ENCODE results near the gene LAMA2.

The LAMA2 gene

DNA sequence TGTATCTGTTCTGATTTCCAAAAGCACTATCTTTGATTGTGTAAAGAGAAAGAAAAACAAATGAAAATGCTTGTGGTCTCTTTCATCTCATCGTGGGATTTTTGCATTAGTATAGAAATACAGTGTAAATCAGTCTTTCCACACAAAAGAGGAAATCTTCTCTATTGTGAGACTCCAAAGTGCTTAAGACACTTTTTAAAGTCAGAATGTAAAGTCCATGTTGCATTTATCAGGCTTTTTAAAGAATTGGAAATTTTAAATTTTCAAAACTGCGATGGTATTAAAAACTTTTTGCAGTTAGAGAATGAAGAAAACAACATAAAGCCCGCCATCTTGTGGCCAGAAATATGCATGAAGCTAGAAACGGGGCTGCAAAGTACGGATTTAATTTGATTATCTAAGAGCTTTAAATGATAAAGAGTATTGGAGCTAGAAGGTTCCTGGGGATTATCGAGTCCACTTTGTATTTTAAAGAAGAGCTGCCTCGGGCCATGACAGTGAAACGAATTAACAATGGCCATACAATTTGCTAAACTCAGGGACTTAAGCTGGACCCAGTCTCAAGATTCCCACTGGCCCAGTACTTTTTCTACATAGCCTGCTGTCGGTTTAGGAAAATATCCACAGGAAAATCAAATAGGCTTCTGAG is 487.5 kb downstream of the LAMA2 start:
- peak; percentile 43 for DNase-seq (ENCODE audit: low spot score)

DNA sequence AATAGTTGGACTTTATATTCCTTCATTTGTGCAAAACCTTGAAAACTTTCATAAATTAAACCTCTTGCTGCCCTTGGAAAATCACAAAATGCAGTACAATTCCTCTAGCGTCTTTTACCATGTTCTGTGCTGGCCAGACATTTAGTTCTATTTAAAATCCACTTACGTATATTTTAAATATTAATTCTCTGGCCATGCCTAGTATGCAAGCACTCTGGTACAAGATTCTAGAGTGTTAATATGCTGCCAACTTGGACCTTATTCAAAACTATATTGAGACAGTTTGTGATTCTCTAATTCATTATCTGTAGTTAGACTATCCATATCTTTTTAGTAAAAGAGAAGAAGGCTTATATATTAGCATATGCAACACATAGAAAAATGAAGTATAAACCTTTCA is 498.9 kb downstream of the LAMA2 start:
- DNase-seq (ENCODE audit: low spot score): no peak

DNA sequence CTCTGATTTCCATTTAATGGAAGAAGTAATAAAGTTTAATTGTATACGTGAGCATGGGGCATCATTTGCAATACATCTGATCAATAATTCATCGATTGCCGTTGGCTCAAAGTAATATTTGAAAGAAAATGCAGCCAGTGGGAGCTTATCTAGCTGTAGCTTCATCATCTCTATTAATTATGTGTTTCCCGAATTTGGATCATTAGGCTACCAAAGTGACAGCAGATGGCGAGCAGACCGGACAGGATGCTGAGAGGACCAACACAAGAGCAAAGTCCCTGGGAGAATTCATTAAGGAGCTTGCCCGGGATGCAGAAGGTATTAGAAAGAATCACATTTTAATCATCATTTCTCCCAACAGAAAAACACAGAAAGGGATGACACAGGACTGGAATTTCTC is 500.0 kb downstream of the LAMA2 start:
- no peak for DNase-seq (ENCODE audit: low spot score)

DNA sequence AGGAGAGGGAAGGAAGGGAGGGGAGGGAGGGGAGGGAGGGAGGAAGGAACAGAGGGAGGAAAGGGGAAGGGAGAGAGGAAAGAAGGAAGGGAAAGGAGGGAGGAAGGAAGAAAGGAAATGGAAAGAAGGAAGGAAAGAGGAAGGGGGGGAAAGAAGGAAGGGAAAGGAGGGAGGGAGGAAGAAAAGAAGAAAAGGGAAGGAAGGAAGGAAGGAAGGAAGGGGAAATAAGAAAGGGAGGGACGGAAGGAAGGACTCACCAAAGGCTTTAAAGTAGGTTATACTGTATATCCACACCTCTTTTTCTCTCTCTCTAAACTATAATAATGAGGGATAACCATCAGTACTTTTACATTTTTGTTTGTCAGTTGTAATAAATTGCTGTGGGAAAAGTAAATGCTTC is 502.2 kb downstream of the LAMA2 start:
- DNase-seq (ENCODE audit: low spot score): no peak

DNA sequence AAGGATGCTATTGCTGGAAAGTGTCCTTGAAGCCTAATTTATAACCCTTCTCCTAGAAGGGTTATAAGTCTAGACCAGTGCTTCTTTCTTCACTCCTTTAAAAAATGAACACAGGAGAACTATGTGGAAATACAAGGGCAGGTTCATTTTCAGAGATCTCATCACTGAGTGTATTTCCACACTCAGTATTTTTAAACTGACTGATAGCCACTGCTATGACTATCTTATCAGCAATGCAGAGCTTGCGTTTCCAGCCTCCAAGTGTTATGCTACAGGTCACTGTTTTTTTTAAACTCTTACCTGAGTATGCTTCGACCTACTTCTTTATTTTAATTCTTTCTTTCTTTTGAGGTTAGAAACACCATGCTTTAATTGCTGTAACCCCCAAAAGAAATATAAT is 508.0 kb downstream of the LAMA2 start:
- DNase-seq (ENCODE audit: low spot score): no peak

DNA sequence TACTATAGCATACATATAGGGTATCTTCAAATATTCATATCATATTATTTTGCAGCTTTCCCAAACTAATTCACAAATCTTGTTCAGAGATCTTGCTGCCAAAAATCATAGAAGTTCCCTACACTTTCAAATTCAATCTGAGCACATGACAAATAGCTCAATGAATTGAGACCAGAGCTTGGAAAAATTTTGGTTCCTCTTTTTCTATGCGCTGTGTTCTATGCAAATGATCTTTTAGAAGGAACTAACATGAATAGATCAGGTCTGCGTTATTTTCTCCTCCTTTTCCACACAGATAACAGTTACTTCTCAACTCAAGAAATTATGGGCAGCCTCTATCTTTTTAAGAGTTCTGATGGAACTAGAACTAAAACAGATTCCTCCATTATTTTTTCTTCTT is 510.7 kb downstream of the LAMA2 start:
- no peak for DNase-seq (ENCODE audit: low spot score)

DNA sequence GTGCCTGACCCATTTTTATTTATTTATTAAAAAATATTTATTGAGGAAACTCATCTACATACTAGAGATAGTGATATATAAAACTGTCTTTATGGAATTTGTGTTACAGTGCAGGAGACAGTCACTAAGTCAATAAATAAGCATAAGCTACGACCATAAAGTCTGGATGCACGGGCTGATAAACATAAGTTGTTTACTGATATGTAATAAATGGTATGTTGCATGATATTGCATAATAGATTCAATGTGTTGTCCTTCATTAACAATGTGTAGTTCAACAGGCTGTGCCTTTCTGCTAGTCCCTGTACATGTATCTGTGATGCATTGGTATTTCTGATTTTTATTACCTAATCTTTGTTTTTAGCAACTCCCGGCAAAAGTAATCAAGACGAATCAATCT is 515.8 kb downstream of the LAMA2 start:
- no peak for DNase-seq (ENCODE audit: low spot score)

DNA sequence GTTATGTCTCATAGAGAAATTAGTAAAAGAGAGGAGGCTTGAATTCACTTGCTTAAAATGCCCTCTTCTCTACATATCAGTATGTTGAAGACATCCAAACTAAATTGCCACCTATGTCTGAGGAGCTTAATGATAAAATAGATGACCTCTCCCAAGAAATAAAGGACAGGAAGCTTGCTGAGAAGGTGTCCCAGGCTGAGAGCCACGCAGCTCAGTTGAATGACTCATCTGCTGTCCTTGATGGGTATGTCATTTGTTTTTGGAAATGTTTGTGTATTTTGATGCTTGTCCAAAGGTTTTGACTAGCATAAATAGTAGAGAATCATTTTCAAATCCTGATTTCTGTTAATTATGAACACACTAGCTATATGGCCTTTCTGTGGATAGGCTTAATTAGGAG is 519.3 kb downstream of the LAMA2 start:
- DNase-seq (ENCODE audit: low spot score): no peak

DNA sequence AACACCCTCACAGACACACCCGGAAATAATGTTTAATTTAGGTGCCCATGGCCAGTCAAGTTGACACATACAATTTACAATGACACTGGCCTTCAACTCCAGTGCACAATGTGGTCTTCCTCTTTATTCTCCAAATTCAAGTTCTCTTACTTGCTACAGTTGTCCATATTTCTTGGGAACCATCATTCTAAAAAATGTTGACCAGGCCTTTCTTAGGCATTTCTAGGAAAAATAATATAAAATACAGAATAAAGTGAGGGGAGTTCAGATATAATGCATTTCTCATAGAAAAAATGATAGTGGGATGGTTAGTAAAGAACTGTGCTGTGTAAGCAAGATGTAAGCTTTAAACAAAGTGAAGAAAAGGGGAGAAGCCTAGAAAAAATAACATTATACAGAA is 528.2 kb downstream of the LAMA2 start:
- DNase-seq (ENCODE audit: low spot score): no peak

DNA sequence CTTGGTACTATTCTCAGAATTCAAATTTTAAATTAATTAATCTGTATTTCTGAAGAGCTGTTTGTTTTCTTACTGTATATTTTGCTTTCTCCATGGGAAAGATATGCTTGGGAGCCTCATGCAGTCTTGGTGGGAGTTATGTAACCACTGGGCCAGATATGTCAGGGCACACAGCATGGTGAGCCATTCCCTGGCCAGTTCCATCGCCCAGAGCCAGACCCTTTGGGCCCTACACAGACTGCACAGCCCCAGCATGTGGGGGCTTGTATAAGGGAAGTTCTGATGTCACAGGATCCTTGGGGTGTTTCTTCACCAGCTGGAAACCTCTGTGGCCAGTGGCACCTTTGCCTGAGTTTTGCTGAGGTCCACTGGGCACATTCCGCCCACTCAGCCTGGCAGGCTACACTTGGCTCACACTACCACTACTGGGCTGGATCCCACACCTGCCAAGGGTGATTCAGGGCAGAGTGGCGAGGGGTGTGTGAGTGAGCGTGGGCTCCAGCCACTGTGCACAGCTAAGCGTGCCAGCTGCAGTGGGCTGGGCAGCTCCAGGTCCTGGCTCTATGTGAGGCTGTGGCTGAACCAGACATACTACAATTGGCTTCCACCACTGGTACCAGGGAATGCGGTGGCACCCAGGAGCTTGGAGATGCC is 533.5 kb downstream of the LAMA2 start:
- DNase-seq (ENCODE audit: low spot score): no peak

DNA sequence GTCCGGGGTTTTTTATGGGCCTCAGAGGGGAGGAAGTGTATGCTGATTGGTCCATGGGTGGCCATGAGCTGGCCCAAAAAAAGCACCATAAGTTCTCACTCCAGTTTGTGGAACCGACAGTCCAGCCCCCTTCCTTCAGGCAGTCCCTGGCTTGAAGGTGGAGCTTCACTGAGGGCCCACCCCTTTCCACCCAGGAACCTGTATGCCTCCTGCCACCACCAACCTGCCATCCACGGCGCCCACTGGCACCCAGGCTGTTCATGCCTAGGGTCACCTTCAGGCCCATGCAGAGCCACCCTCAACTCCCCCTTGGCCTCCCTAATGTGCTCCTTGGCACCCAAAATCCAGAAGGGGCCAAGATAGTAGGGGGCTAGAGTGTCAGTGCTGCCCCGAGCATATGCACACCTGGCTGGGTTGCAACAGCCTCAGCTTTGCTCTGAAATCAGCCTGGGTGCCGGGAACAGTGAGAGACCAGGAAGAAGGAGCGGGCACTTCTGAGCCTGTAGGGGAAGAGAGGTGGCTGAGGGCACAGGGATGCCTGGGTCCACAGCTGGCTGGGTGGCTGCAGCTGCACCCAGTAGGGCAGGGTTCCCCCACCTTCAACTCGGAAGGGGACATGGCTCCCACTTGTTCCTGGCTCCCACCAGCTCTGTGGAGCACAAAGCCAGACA is 534.6 kb downstream of the LAMA2 start:
- DNase-seq (ENCODE audit: low spot score): no peak

DNA sequence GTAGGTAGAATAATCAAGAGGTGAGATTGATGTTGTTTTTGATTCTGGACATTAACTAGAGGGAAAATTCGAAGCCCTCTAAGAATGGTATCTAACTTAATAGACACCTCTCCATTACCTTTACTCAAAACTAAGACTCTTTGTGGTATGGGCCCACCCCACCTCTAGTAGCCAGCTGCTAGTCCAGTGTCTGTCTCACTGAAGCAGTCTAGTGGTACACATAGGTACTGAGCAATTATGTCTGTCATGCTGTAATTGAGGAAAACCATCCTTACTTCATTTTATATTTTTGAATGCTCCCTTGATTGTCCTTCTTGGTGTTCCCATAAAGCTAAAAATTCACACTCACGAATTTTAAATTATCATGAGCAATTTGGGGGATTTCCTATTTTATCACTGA is 536.4 kb downstream of the LAMA2 start:
- no peak for DNase-seq (ENCODE audit: low spot score)

DNA sequence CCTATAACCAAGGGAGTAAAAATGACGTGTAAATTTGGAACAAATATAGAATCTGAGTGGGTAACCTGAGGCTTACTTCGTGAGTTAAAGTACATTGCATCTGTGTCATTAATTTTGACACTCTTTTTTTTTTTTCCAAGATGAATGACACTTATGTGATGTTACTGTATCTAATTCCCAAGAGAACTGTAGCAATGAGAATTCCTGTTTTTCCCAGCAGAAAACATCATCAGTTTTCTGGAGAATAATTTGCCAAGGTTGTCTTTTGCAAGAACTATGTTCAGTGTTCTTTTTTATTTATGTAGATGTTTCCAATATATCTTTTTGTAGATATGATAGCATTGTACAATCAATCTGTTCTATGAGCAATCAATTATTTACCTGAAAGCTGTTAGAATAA is 543.4 kb downstream of the LAMA2 start:
- no peak for DNase-seq (ENCODE audit: low spot score)

DNA sequence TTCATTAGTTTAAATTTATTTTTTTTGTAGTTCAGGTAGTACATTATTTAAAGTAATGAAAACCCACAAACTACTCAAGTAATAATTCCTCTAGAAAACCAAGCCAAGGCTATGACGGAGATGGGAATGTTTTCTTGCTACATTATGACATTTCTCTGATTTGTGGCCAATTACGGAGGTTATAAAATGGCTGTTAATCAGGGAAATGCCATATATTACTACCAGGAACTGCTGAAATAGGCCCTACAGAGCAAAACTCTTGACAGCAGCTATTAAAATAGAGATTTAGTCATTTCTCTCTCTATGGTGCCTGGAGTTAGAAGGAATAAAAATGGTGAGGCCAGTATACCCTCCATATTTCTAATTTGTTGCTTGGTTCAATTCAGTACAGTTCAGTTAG is 547.0 kb downstream of the LAMA2 start:
- no peak for DNase-seq (ENCODE audit: low spot score)

DNA sequence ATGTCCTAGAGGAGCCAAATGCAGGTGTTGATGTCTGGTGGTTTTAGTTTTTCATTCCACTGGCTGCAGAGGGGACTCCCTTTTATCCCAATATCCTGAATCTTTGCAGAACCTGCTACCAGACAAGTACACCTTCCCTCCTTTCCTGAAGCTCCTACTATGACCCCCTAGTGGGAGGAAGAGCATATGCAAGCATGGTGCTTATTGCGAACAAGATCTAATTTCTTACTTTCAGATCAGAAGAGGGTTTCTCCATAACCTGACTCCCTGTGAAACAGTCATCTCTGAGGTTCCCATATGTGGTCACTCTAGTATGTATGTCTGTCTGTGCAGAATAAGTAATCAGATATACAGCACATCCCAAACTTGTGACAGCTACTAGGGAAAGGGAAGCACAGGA is 549.8 kb downstream of the LAMA2 start:
- no peak for DNase-seq (ENCODE audit: low spot score)

DNA sequence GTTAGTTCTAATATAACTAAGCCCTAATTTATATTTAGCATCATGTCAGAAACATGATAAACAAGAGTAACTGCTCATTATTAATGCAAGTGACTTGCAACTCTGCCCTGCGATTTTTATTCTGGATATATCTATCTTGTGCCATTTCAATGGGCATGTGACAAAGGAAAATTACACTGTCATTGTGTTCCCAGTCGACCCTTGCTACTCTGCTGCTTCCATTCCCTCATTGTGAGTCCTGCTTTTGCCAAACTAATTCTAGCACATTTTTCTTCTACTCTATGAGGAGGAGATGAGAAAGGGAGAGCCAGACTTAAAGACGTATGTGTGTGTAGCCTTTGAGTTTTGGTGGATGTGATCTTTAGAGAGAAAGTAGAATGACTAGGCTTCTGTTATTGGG is 551.2 kb downstream of the LAMA2 start:
- no peak for DNase-seq (ENCODE audit: low spot score)

DNA sequence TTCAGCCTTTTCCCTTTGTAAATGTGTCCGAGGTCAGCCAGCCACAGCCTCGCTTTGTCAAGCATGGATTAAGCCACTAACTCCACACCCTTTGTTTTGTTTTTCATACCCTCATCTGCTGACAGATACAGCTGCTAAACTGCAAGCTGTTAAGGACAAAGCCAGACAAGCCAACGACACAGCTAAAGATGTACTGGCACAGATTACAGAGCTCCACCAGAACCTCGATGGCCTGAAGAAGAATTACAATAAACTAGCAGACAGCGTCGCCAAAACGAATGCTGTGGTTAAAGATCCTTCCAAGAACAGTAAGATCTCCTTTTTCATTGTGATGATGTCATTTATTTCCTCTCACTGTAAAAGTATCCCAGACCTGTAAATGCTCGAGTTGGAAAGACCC is 557.8 kb downstream of the LAMA2 start:
- no peak for DNase-seq (ENCODE audit: low spot score)

DNA sequence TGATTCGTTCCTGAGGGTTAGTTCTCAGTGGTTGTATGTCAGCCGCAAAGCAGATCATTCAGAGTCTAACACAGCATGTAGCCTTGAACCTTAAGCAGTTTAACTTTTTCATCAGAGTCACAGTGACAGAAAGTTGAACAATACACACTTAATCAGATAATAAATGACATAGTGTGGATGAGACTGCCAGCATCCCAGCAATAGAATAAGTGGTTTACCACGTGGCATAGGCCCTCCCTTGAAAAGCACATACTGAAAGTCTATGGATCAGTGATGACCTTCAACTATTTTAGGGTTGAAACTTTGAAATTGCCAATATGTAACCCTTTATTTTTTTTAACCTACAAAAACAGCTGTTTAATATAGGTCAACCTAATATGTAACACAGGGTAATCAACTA is 561.7 kb downstream of the LAMA2 start:
- DNase-seq (ENCODE audit: low spot score): no peak

DNA sequence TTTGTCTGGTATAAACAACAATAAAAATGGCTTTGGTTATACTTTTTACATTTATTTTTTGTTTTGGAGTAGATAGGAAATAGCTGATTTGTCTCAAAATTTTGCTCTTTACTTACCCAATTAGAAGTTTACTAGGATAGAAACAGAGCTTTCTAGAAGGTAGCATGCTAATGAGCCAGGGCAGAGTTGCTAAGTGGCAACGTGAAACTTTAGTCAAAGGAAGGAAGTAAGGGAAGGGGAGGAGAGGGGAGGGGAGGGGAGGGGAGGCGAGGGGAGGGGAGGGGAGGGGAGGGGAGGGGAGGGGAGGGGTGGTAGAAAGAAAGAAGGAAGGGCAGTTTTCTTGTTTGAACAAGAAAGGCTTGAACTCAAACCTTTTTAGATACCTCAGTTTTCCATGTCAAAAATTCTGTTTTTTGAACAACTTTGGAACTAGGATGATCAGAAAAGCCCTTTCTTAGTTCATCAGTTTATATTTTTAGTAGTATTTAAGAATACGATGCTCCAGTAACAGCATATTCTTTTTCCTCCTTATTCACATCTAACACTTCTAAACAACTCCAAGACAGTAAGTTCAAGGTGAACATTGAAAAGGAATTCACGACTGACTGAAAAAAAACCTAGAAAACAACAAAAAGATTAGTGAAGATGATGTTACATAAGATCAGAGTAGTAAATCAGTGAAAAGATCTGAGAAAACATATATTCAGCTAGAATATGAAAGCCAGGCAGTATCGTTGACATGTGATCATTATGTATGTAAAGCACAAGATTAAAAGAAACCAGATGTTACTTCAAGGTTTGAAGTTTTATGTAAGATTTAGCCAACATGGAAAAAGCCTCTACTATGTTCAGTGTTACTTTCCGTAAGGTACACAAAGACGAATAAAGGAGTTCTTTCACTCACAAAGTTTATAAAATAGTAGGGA is 563.6 kb downstream of the LAMA2 start:
- DNase-seq (ENCODE audit: low spot score): no peak

DNA sequence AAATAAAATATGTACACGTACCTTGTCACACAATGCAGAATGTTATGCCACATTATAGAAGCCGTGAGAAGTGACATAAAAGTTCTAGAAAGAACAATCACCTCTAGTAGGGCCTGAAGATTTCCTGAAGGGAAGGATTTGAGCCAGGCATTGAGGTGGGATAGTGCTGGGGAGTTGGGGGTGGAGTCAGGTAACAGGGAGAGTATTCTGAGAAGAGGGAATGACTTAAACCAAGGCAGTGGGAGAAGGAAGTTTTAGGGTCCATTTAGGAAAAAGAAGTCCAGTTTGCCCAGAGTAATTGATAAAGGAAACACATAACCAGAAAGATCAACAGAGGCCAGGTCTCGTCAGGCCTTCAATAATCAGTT is 564.2 kb downstream of the LAMA2 start:
- DNase-seq (ENCODE audit: low spot score): no peak

DNA sequence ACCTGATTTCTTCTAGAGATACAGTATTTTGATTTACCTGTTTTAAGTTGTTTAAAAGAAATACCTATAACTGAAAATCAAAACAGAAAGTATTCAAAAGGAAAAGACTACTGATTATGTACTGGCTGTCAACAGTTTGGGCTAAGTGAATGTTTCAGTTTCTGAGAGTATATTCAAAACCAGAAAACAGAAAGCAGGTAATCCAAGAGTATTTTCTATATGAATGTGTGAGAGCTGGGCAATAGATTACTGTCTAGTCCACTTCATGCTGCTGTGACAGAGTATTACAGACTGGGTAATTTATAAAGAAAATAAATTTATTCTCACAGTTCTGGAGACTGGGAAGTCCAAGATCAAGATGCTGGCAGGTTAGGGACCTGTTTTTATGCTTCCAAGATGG is 566.0 kb downstream of the LAMA2 start:
- DNase-seq (ENCODE audit: low spot score): peak; percentile 76

DNA sequence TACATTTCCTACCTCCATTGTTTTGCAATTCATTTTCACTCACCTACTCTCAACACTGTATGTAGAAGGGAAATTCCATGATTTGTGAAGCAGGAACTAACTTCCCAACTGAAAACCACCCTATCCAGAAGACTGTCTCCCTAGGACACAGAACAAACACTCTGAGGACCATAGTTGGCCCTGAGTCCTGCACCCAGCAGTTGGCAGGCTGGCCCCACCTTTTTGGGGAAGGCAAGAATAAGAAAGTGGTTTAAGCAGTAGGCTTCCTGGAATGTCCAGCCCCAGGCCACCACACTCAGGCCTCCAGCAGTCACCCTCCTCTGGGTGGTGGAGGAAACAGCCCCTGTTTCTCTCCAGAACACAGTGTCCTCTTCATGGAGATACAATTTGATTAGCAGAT is 568.2 kb downstream of the LAMA2 start:
- no peak for DNase-seq (ENCODE audit: low spot score)

DNA sequence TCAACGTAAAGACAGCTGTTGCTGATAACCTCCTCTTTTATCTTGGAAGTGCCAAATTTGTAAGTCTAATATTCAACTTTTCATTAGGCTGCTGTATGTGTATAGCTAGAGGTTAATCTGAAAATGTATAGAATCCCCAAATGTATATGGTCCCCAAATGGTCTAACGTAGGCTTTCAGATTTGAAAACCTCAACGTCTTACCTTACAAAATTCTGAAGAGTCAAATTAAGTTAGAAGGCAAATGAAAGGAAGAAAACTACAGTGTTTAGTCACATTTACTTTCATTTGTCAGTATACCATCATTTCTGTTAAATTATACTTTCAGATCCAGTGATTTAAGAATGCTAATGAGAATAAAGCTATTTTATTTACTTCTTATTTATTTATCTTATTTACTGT is 570.1 kb downstream of the LAMA2 start:
- DNase-seq (ENCODE audit: low spot score): peak; percentile 11
